ENCODE data around the gene EGFL7. TPM values are rescaled to one million over a fixed set of nuclear protein-coding genes. Genes with fewer than 3 reads are reported as not detected.

The EGFL7 gene
- total RNA-seq, 4 donors from 2014 or later = 38.4 to 143 (median 81.6) TPM

- Histone ChIP-seq H3K9me3 (no peaks in the 10 kb centered on the region), H3K36me3 (peaks cover 11 to 18% of the 10 kb centered on the region in 2 donors), H3K4me1 (peaks cover 0 to 14% of the 10 kb centered on the region in 2 donors), H3K4me3 (replicated peaks in 1 of 3) (peak overlapping the region in 1 of 3 donors; percentile 47), H3K27ac (peak overlapping the region in 1 of 3 donors; percentile 17), H3K27me3 (no peaks in the 10 kb centered on the region)
- TF ChIP-seq, protein P1, sequence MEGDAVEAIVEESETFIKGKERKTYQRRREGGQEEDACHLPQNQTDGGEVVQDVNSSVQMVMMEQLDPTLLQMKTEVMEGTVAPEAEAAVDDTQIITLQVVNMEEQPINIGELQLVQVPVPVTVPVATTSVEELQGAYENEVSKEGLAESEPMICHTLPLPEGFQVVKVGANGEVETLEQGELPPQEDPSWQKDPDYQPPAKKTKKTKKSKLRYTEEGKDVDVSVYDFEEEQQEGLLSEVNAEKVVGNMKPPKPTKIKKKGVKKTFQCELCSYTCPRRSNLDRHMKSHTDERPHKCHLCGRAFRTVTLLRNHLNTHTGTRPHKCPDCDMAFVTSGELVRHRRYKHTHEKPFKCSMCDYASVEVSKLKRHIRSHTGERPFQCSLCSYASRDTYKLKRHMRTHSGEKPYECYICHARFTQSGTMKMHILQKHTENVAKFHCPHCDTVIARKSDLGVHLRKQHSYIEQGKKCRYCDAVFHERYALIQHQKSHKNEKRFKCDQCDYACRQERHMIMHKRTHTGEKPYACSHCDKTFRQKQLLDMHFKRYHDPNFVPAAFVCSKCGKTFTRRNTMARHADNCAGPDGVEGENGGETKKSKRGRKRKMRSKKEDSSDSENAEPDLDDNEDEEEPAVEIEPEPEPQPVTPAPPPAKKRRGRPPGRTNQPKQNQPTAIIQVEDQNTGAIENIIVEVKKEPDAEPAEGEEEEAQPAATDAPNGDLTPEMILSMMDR (IDR thresholded peaks at IDR 0.05) = no peak
- no peak for TF ChIP-seq POLR2A (IDR thresholded peaks at IDR 0.05)
- DNase-seq = no peak
- intact Hi-C loops (cut with DNase I) = no loop called here
- WGBS, 2 donors = 43 to 47% methylated on average over 11 to 18 of the region's 35 CpGs
These were observed 3.9 kb downstream of the EGFL7 start for GRCh38 chr9:136666372-136667213.

- intact Hi-C loops (cut with DNase I) = no loop called here
These were observed 4.7 kb downstream of the EGFL7 start for GRCh38 chr9:136667214-136667939.

DNA sequence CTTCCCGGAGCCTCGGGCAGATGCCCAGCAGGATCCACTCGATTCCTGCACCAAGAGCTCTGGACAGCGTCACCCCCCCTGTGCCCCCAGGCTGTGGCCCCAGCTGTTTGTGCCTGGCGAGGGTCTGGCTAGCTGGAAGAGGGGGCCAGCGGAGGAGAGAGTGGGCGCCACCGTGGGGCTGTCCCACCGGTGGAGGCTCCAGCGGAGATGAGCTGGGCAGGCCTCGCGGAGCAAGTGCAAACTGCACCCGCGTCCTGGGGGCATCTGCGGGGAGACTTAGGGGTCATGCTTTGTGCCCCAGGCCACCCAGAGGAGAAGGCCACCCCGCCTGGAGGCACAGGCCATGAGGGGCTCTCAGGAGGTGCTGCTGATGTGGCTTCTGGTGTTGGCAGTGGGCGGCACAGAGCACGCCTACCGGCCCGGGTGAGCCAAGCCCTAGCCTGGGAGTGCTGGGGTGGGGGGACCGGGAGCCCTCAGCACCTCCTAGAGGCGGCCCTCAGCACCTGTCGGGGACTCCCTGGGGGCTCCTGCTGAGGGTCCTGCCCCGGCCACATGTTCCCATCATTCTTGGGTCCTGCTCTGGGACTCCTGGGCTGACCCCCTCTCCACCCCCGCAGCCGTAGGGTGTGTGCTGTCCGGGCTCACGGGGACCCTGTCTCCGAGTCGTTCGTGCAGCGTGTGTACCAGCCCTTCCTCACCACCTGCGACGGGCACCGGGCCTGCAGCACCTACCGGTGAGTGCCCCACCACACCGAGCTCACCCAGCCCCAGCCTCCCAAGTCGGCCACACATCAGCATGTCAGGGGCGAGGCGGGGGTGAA, 5.4 kb downstream of the EGFL7 start:
- TF ChIP-seq, protein P1 (IDR thresholded peaks at IDR 0.05) = no peak
- TF ChIP-seq POLR2A (IDR thresholded peaks at IDR 0.05) = no peak
- no peak for DNase-seq
- Histone ChIP-seq H3K4me3 (replicated peaks in 1 of 3) (peak overlapping the region in 1 of 3 donors; percentile 47), H3K27ac (no peak overlapping the region), H3K27me3 (no peaks in the 10 kb centered on the region), H3K36me3 (peaks cover 11 to 18% of the 10 kb centered on the region in 2 donors), H3K9me3 (no peaks in the 10 kb centered on the region), H3K4me1 (peaks cover 0 to 14% of the 10 kb centered on the region in 2 donors)
- intact Hi-C loops (cut with DNase I) = no loop called here
- WGBS, 2 donors = 72 to 79% methylated on average over 19 to 23 of the region's 40 CpGs

More at GRCh38 chr9:136667214-136667939, 4.7 kb downstream of the EGFL7 start:
- 40 to 82% methylated on average over 1 to 10 of the region's 21 CpGs for WGBS, 2 donors
- Histone ChIP-seq H3K4me3 (replicated peaks in 1 of 3) (peak overlapping the region in 1 of 3 donors; percentile 47), H3K36me3 (peaks cover 11 to 18% of the 10 kb centered on the region in 2 donors), H3K27me3 (no peaks in the 10 kb centered on the region), H3K27ac (no peak overlapping the region), H3K9me3 (no peaks in the 10 kb centered on the region), H3K4me1 (peaks cover 0 to 14% of the 10 kb centered on the region in 2 donors)
- TF ChIP-seq POLR2A (IDR thresholded peaks at IDR 0.05) = no peak
- TF ChIP-seq, protein P1 (IDR thresholded peaks at IDR 0.05) = no peak
- no peak for DNase-seq

- Histone ChIP-seq H3K36me3 (peaks cover 11 to 17% of the 10 kb centered on the region in 2 donors), H3K27ac (no peak overlapping the region), H3K9me3 (no peaks in the 10 kb centered on the region), H3K27me3 (no peaks in the 10 kb centered on the region), H3K4me1 (peaks cover 0 to 14% of the 10 kb centered on the region in 2 donors), H3K4me3 (replicated peaks in 1 of 3) (peak overlapping the region in 1 of 3 donors; percentile 47)
- 71% methylated on average over 18 of the region's 23 CpGs; no CpG with 5 or more reads in 1 of the 2 donors for WGBS, 2 donors
- intact Hi-C loops (cut with DNase I) = no loop called here
- TF ChIP-seq, protein P1 (IDR thresholded peaks at IDR 0.05) = no peak
- no peak for TF ChIP-seq POLR2A (IDR thresholded peaks at IDR 0.05)
- no peak for DNase-seq
These were observed 6.5 kb downstream of the EGFL7 start for GRCh38 chr9:136668983-136669790.
